GM12875 (cell line): Measurements from ENCODE around the gene NFATC1.
A peak's percentile ranks its signal among the peaks of the same experiment; 100 is the strongest.

Experiments
- H3K4me3 ChIP-seq: one replicate; pipeline ENCODE4 v1.5.1; 2011; ENCODE audit warnings: low read depth, low read length, control low read depth
- TF ChIP-seq, protein P1 (sequence below): IDR thresholded peaks from 2 replicates; pipeline ENCODE4 v1.5.1; 2011; ENCODE audit warnings: low read depth, mild to moderate bottlenecking, control low read depth, inconsistent platforms, low read length, moderate library complexity, borderline replicate concordance; ENCODE audit not compliant: insufficient read depth

Gene NFATC1

DNA sequence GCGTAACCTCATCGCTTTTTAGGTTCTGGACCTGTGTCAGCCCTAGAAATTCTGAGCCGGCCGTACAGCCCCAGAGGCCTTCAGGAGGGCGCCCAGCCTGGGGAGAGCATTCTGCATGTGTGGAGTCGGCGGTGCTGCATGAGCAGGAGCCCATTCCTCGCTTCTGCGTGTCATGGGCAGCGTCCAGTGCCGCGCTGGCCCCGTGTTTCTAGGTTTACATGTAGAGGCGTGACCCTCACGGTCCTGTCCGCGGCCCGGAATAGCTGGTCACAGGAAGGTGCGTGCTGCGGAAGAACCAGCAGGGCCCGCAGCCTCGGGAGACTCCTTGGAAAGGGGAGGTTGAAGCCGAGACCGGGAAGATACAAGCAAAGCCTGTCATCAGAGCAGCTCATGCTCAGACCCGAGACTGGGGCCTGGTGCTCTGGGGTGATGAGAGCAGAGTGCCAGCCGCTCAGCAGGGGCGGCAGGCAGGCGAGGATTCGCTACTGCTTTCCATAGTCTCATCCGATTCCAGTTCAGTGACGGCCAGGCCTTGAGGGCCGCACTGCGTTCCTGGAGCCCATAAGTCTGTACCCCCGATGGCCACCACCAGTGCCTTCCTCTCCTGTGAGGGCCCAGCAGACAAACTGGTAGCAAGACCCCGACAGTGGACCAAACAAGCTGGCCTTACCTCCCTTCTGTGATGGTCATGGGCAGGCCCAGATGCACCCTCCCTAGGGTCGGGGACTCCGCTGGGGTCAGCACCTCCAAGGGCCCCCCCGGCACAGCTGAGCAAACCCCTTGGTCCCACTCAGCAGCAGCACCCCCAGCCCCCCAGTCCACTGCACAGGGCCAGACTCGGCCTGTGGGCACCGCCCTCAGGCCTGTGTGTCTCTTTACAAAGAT lies 15.6 kb upstream of the NFATC1 start:
- no peak overlapping the region for H3K4me3 ChIP-seq
- TF ChIP-seq, protein P1, sequence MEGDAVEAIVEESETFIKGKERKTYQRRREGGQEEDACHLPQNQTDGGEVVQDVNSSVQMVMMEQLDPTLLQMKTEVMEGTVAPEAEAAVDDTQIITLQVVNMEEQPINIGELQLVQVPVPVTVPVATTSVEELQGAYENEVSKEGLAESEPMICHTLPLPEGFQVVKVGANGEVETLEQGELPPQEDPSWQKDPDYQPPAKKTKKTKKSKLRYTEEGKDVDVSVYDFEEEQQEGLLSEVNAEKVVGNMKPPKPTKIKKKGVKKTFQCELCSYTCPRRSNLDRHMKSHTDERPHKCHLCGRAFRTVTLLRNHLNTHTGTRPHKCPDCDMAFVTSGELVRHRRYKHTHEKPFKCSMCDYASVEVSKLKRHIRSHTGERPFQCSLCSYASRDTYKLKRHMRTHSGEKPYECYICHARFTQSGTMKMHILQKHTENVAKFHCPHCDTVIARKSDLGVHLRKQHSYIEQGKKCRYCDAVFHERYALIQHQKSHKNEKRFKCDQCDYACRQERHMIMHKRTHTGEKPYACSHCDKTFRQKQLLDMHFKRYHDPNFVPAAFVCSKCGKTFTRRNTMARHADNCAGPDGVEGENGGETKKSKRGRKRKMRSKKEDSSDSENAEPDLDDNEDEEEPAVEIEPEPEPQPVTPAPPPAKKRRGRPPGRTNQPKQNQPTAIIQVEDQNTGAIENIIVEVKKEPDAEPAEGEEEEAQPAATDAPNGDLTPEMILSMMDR: no peak

DNA sequence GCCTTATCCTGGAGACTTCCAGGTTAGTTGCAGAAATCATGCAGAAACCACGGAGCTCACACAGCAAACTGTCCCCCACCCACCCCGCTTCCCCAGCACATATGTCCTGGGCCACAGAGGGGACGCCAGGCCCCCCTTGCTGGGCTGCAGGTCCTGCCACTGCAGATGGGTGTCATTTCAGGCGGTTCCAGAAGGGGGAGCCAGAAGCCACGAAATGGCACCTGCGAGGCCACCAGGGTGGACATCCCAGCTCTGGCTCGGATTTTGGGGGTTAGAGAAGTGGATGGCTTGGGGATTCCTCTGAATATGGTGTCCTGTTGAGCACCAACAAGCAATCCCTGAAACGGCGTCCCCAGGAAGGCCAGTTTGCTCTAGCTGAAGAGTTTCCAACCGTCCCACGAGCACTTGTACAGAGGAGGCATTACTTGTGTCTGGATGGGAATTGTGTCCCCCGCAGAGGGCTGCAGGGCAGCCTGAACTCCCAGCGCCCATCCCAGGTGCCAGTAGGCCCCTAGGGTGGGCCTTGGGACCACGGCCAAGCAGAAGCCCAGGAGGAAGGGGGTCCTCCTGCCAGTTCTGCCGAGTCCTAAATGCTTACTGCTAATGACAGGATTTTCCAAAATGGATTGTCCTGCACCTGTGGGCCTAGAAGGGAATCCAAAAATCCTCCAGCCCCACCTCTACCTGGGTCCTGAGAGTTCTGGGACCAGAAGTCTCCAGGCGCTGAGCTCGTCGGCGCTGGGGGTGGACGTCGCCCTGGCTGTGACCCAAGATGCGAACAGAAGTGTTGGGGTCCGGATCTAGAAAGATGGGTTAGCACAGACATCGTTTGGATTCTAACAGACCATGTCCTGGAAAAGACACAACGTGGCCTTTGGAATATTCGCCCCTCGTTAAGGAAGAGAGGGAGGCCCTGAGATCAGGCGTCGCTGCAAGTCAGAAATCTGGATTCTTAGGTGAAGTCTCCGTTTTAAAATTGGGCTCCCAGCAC lies 14.6 kb upstream of the NFATC1 start:
- TF ChIP-seq, protein P1: peak; percentile 86
- H3K4me3 ChIP-seq: no peak overlapping the region

DNA sequence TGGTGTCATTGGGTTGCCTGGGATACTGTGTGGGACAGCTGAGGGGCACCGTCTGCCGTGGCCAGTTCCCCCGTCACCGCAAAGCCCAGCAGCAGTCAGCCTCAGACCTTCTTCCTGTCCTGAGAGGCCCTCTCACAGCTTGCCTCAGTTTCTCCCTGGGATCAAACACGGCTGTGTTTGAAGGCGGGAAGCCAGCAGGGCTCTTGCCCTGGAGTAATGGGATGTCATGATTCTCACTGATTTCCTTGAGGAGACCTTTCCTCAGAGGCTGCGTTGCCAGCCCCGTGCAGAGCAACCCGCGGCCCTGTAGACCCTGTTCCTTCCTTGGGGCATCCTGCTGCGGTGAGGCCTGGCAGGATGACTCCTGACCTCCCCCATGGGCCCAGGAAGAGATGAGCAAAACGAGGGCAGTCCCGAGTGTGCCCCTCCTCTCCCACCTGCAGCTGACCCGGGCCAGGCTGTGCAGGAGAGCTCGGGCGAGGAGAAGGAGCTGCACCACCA lies 13.9 kb upstream of the NFATC1 start:
- TF ChIP-seq, protein P1: no peak
- H3K4me3 ChIP-seq: no peak overlapping the region

DNA sequence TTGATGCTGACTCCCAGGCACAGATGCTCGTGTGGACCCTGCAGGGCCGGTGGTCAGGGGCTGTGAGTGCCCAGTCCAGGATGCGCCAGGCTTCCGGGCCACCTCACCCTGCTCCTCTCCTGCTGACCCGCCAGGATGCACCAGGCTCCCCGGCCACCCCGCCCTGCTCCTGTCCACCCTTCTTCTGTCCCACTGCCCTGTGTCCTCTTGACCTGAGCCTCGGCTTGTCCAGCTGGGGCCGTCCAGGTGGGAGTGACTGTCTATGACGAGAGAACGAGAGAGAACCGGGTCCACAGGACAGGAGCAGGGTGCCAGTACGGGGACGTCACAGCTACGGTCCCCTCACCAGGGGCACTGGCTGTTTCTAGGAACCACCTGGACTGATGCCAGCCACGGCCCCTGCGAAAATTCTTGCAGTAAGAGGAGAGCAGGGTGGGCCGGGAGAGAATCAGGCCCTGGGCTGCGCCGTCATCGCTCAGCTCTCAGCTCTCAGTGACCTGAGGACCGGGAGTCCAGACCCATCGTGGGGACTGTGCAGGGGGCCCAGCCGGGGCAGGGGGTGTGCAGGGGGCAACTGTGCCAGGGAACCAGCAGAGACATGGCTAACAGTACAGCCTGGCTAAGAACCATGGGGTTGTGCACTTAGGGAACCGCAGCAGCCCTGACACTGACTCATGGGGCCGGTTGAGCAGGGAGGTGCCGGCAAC lies 12.9 kb upstream of the NFATC1 start:
- TF ChIP-seq, protein P1: no peak

DNA sequence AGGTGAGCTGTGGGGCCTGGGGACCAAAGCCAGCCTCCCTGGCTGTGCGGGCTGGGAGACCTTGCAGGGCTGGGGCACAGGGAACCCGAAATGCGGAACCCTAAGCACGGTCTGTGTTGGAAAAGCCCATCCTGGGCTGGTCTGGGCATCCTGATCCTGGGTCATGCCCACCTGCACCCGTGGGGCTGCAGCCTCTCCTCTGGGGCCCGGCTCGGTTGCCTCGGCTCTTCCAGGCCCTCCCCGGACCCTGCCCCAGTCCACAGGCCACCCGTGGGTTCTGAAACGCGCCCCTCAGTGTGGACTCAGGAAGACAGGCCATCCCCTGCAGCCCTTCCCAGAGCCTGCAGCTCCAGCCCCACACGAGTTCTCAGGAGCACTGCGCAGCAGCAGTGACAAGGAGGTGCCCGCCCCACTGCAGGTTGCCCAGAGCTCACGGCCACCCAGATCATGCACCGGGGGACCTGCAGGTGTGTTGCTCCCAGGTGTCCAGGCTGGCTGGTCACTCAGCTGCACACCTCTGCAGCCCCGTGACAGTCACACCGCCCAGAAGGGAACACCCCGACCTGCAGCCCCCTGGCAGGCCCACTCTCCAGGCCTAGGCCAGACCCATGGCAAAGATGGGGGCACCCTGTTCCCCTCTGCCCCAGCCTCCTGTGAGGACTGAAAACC lies 12.2 kb upstream of the NFATC1 start:
- TF ChIP-seq, protein P1: no peak

More for the DNA sequence above, 12.9 kb upstream of the NFATC1 start:
- no peak overlapping the region for H3K4me3 ChIP-seq

More for the DNA sequence above, 12.2 kb upstream of the NFATC1 start:
- no peak overlapping the region for H3K4me3 ChIP-seq
